Measurements from ENCODE around the gene CAV1. TPM values are rescaled to one million over a fixed set of nuclear protein-coding genes. Genes with fewer than 3 reads are reported as not detected.

Gene CAV1
- total RNA-seq, 4 donors from 2014 or later: 445 to 895 (median 578) TPM

DNA sequence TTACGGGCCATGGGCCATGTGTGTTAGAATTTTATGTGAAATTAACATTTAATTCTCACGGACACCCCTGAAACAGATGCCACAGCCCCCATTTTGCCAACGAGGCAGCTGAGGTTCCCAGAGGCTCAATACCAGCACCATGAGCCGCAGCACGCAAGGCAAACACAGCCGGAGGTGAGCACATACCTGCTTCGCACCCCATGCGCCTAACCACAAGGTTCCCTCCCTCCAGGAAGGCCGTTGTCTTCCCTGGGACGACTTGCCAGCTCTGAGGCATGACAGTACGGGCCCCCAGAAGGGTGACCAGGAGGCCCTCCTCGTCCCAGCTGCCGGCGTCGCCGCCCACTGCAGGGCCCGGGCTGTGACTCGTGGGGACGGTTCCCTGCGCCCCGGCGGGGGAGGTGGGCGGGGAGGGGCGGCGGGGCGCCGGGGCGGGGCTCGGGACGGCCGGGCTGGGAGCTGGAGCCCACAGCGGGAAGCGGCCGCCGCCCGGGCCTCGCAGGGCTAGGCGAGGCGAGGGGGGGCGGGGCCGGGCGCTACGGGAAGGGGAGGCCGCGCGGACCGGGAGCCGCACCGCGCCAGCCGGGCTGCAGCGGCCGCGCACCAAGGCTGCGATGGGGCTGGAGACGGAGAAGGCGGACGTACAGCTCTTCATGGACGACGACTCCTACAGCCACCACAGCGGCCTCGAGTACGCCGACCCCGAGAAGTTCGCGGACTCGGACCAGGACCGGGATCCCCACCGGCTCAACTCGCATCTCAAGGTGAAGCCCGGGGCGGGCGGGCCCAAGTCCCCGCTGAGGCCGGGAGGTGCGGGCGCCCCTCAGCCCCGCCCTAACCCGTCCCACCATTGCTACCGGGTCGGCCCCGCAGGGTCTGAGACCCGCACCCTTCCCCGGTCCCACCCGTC is 25.4 kb upstream of the CAV1 start, which contains the start of gene CAV2:
CAV2 (plus strand) TSS at position 571 of the 910 bp plus-strand sequence; CDS start at position 615, 44 bp downstream.
- TF ChIP-seq, protein P1, sequence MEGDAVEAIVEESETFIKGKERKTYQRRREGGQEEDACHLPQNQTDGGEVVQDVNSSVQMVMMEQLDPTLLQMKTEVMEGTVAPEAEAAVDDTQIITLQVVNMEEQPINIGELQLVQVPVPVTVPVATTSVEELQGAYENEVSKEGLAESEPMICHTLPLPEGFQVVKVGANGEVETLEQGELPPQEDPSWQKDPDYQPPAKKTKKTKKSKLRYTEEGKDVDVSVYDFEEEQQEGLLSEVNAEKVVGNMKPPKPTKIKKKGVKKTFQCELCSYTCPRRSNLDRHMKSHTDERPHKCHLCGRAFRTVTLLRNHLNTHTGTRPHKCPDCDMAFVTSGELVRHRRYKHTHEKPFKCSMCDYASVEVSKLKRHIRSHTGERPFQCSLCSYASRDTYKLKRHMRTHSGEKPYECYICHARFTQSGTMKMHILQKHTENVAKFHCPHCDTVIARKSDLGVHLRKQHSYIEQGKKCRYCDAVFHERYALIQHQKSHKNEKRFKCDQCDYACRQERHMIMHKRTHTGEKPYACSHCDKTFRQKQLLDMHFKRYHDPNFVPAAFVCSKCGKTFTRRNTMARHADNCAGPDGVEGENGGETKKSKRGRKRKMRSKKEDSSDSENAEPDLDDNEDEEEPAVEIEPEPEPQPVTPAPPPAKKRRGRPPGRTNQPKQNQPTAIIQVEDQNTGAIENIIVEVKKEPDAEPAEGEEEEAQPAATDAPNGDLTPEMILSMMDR (IDR thresholded peaks at IDR 0.05; ENCODE audit: low read depth): no peak

DNA sequence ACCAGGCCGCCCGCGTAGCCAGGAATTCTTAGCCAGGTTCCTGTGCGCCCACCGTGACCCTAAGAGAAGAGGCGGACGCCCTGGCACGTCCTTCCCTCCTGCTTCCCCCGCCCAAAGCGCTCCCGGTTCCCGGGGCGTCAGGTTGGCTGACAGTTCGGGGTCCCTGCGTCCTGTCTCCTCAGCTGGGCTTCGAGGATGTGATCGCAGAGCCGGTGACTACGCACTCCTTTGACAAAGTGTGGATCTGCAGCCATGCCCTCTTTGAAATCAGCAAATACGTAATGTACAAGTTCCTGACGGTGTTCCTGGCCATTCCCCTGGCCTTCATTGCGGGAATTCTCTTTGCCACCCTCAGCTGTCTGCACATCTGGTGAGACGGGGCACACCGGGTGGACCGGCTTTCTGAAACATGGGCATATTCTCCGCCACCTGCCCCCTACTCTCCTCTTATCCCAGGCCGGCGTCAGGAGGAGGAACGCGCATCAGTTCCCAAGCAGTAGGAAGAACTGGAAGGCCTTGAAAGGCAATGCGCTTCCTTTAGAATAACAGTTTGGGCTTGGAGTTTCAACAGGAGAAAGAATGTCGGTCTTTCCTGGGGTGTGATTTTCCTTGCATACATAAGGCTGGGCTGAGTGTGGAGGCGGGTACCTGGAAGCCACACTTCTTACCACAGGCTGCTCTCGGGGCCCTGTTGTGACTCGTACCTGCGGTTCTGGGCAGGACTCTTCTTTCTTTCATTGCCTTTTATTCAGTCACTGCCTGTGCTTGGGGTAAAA is 24.6 kb upstream of the CAV1 start:
- TF ChIP-seq, protein P1 (IDR thresholded peaks at IDR 0.05; ENCODE audit: low read depth): no peak

DNA sequence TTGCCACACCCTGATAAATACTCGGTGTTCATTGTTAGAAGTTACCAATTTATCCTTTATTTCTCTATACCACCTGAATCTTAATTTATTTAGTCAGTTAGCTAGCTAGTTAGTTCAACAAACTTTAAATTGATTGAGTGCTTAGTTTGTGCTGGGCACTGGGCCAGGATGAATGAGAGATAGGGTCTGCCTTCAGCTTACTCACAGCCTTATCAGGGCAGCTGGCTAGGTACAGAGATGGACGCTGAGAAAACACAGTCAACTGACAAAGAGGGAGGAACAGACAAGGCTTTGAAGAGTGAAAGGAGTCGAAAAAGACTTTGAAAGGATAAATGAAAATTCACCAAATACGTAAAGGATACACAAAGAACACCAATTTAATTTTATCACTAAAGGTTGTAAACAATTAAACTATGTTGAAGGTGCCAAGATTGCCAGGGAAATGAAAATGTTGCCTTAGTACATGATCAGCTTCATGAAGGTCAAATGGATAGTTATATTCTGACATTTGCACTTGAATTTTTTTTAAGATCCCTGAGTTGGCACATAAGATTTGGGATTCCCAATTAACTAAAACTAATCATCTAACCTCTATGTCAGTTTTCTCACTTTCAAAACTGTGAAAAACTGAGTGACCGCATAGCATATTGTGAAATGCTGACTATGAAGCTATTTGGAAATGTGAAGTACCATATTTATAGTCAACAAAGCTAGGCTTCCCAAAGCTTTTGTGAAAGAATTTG is 23.2 kb upstream of the CAV1 start:
- TF ChIP-seq, protein P1 (IDR thresholded peaks at IDR 0.05; ENCODE audit: low read depth): no peak

DNA sequence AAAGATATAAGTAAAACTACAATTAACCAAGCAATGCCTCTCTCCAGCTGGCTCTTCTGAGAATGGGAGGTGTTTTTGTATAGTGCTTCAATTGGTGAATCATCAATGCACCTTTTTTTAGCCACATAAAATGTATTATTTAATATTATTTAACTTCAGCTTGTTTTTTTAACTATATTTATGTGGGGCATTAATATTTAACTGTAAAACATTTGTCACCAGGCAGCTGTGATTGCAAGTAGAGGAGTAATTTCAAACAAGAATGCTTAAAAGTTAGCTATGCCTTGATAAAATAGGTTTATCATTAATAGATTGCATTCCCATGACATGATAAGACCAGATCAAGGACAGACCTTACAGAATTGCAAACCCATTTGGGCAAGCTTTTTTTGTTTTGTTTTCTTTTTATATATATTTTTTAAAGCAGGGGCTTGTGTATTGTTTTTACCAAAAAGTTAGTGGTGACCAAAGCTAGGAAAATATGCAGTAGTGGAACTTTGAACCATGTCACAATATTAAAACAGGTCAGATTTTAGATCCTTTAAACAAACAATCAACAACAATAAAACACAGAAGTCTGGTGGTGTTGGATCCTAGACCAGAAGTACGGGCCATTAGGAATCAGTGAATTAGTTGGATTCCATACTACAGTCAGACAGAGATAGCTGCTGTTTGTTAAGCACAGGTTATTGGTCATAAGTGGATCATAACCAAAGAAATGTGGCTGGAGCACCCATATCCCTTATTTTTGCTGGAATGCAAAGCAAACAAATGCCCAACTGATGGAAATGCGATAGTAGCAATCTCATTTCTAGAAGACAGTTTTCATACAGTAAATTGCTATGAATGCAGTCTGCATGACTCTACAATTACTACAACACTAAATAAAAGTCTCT is 22.4 kb upstream of the CAV1 start:
- TF ChIP-seq, protein P1 (IDR thresholded peaks at IDR 0.05; ENCODE audit: low read depth): no peak

DNA sequence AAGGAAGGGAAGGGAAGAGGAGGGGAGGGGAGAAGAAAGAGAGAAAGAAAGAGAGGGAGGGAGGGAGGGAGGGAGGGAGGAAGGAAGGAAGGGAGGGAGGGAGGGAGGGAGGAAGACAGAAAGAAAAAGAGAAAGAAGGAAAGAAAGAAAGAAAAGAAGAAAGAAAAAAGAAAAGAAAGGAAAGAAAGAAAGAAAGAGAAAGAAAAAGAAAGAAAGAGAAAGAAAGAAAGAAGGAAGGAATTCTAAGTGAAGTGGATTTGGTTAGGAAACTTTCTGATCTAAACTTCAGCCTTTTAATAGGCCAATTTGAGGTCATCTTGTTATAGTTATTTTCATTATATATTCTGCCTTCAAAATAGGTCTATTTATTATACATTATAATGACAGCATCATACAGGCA is 21.0 kb upstream of the CAV1 start:
- TF ChIP-seq, protein P1 (IDR thresholded peaks at IDR 0.05; ENCODE audit: low read depth): no peak

DNA sequence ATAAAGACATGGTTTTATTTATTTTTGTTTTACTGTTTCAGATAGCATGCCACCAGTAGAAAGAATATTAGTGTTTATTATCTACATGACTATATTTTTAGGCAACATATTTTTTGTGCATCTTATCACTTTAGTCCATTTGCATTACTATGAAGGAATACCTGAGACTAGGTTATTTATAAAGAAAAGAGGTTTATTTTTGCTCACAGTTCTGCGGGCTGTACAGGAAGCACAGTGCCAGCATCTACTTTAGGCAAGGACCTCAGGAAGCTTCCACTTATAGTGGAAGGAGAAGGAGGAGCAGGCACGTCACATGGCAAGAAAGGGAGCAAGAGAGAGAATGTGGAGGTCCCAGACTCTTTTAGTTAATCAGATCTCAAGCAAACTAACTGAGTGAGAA is 19.6 kb upstream of the CAV1 start:
- TF ChIP-seq, protein P1 (IDR thresholded peaks at IDR 0.05; ENCODE audit: low read depth): no peak

All from subcutaneous adipose tissue (tissue), 4 donors.